ENCODE results near the gene TMBIM6. TPM values are rescaled to one million over a fixed set of nuclear protein-coding genes. Genes with fewer than 3 reads are reported as not detected.

The TMBIM6 gene
- total RNA-seq, 1 experiment from 2014 or later: 867 TPM

DNA sequence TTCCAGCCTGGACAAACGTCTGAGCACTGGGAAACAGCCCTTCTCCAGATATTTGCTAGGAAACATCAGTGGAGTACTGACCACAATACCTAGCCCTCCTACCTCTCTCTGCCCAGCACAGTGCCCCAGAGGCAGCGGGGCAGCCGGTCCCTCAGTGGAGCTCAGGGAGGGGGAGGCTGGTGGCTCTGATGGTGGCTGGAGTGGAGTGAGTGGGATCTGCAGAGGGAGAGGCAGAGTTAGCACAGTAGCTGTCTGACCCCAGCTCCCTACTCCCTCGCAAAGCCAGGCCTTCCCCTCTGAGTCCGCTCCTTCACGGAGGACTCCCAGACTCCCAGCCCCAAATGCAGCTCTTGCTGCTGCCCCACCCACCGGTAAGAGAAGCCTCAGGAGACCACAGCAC lies 56.9 kb downstream of the TMBIM6 start:
- intact Hi-C loops (cut with micrococcal nuclease; ENCODE audit: unreplicated experiment): no loop called here
- H3K4me1 ChIP-seq: no peaks in the 10 kb centered on the region
- no peak overlapping the region for H3K27ac Mint-ChIP-seq (ENCODE audit: unreplicated experiment)
- POLR2A ChIA-PET: no interaction called here
- TF ChIP-seq, protein P1, sequence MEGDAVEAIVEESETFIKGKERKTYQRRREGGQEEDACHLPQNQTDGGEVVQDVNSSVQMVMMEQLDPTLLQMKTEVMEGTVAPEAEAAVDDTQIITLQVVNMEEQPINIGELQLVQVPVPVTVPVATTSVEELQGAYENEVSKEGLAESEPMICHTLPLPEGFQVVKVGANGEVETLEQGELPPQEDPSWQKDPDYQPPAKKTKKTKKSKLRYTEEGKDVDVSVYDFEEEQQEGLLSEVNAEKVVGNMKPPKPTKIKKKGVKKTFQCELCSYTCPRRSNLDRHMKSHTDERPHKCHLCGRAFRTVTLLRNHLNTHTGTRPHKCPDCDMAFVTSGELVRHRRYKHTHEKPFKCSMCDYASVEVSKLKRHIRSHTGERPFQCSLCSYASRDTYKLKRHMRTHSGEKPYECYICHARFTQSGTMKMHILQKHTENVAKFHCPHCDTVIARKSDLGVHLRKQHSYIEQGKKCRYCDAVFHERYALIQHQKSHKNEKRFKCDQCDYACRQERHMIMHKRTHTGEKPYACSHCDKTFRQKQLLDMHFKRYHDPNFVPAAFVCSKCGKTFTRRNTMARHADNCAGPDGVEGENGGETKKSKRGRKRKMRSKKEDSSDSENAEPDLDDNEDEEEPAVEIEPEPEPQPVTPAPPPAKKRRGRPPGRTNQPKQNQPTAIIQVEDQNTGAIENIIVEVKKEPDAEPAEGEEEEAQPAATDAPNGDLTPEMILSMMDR (IDR thresholded peaks at IDR 0.05; ENCODE audit: insufficient read depth in 1 of 2, low read depth in 1 of 2, low read length in 1 of 2, severe bottlenecking in 1 of 2, unreplicated experiment in 1 of 2): no peak
- H3K36me3 ChIP-seq (ENCODE audit: control insufficient read depth, insufficient read depth, low read length): no peaks in the 10 kb centered on the region
- H3K9me3 Mint-ChIP-seq (ENCODE audit: unreplicated experiment): no peaks in the 10 kb centered on the region
- H3K36me3 Mint-ChIP-seq (ENCODE audit: insufficient read depth, unreplicated experiment): peaks cover 15% of the 10 kb centered on the region
- no peaks in the 10 kb centered on the region for H3K4me1 Mint-ChIP-seq (ENCODE audit: low read depth, unreplicated experiment)
- H3K27me3 ChIP-seq (replicated peaks; ENCODE audit: control insufficient read depth, insufficient read depth, low read length): no peaks in the 10 kb centered on the region
- no TSS peak for BruUV-seq (replicated peaks)
- H3K4me3 ChIP-seq (ENCODE audit: low read depth, low read length): no peak overlapping the region
- no peaks in the 10 kb centered on the region for H3K9me3 ChIP-seq
- no peaks in the 10 kb centered on the region for H3K27me3 Mint-ChIP-seq (ENCODE audit: insufficient read depth, unreplicated experiment)
- no peak for DNase-seq
- CTCF ChIA-PET: interaction anchor here (1.3 kb wide), 1 partner anchor 57 kb away, joined by 4 read pairs; the partner anchor contains the start of gene TMBIM6
- no peak overlapping the region for H3K4me3 Mint-ChIP-seq (ENCODE audit: unreplicated experiment)

DNA sequence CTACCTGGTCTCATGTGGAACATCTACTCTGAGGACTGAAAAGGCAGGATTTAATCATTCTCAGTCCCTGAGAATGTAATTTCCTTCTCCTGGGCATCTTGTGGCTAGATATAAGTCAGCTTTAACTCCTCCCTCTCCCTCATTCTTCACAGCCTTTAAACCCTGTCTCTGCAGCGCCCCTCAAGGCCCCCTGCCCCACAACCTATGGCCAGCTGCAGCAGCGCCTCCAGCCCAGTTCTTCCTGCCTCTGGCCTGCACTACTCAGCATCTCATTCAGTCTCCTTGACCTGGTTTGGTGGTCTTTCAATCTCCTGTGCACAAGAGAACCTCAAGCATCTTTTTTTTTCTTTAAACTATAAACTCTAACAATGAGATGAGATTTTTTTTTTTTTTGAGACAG lies 57.6 kb downstream of the TMBIM6 start:
- Histone ChIP-seq H3K4me3 (ENCODE audit: low read depth, low read length) (no peak overlapping the region), H3K27me3 (replicated peaks; ENCODE audit: control insufficient read depth, insufficient read depth, low read length) (no peaks in the 10 kb centered on the region), H3K36me3 (ENCODE audit: control insufficient read depth, insufficient read depth, low read length) (no peaks in the 10 kb centered on the region), H3K9me3 (no peaks in the 10 kb centered on the region), H3K4me1 (no peaks in the 10 kb centered on the region)
- CTCF ChIA-PET: interaction anchor here (0.7 to 1.3 kb wide), 3 partner anchors 40 to 1550 kb away, joined by 3 to 4 read pairs (median 3); partner anchors contain the start of gene TMBIM6
- BruUV-seq (replicated peaks): no TSS peak
- no peak for DNase-seq
- Mint-ChIP-seq H3K4me3 (ENCODE audit: unreplicated experiment) (no peak overlapping the region), H3K4me1 (ENCODE audit: low read depth, unreplicated experiment) (no peaks in the 10 kb centered on the region), H3K27ac (ENCODE audit: unreplicated experiment) (no peak overlapping the region), H3K36me3 (ENCODE audit: insufficient read depth, unreplicated experiment) (peaks cover 13% of the 10 kb centered on the region), H3K9me3 (ENCODE audit: unreplicated experiment) (no peaks in the 10 kb centered on the region), H3K27me3 (ENCODE audit: insufficient read depth, unreplicated experiment) (no peaks in the 10 kb centered on the region)
- TF ChIP-seq, protein P1 (IDR thresholded peaks at IDR 0.05; ENCODE audit: insufficient read depth in 1 of 2, low read depth in 1 of 2, low read length in 1 of 2, severe bottlenecking in 1 of 2, unreplicated experiment in 1 of 2): no peak
- POLR2A ChIA-PET: no interaction called here
- intact Hi-C loops (cut with micrococcal nuclease; ENCODE audit: unreplicated experiment): no loop called here

DNA sequence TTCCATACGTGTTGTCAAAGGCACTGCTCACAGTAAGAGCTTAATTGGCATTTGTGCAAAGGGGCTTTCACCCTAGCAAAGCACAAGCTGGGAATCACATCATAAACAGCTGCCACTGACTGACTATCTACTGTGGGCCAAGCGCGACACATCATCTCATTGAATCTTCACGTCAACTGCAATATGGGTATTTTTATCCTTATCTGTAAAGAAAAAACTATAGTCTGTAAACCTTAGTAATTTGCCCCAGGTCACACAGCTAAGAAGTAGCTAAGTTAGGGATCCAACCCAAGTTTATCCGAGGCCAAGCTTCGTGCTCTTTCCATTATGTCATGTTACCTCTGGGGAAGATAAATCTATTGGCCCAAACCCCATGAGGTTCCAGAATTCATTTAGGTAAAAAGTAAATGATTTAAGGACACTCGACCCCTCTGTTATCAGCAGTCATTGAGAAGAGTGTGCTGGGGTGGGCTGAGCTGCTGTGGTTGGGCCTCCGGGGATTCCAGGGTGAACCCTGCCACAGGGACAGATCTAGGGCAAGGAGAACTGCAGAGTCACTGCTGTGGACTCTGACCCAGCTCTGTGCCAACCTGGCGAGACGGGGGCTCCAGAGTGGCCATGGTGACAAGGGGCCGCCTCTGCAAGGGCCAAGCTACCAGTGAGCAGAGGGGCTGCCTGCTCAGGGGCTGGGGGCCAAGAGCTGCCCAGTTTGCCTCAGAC lies 59.2 kb downstream of the TMBIM6 start:
- Mint-ChIP-seq H3K4me3 (ENCODE audit: unreplicated experiment) (no peak overlapping the region), H3K36me3 (ENCODE audit: insufficient read depth, unreplicated experiment) (peaks cover 9% of the 10 kb centered on the region), H3K27me3 (ENCODE audit: insufficient read depth, unreplicated experiment) (no peaks in the 10 kb centered on the region), H3K9me3 (ENCODE audit: unreplicated experiment) (no peaks in the 10 kb centered on the region), H3K4me1 (ENCODE audit: low read depth, unreplicated experiment) (no peaks in the 10 kb centered on the region), H3K27ac (ENCODE audit: unreplicated experiment) (no peak overlapping the region)
- Histone ChIP-seq H3K36me3 (ENCODE audit: control insufficient read depth, insufficient read depth, low read length) (no peaks in the 10 kb centered on the region; the same call in 1 of the 2 replicates), H3K9me3 (no peaks in the 10 kb centered on the region), H3K27me3 (replicated peaks; ENCODE audit: control insufficient read depth, insufficient read depth, low read length) (no peaks in the 10 kb centered on the region), H3K4me1 (no peaks in the 10 kb centered on the region), H3K4me3 (ENCODE audit: low read depth, low read length) (no peak overlapping the region)
- TF ChIP-seq, protein P1 (IDR thresholded peaks at IDR 0.05; ENCODE audit: insufficient read depth in 1 of 2, low read depth in 1 of 2, low read length in 1 of 2, severe bottlenecking in 1 of 2, unreplicated experiment in 1 of 2): no peak
- POLR2A ChIA-PET: no interaction called here
- CTCF ChIA-PET: no interaction called here
- BruUV-seq (replicated peaks): no TSS peak
- intact Hi-C loops (cut with micrococcal nuclease; ENCODE audit: unreplicated experiment): no loop called here
- no peak for DNase-seq
